HG03280 (cell line): Measurements from ENCODE around the gene UGT1A7.
"Not testable (repeated sequence)": the region's sequence is repeated elsewhere in the genome, so short reads cannot be mapped to it uniquely, and the experiment has no call there.

Experiments
- ATAC-seq: cut with Tn5 transposase; IDR thresholded peaks from one replicate; pipeline ENCODE4 v1.9.1; 2021; ENCODE audit warnings: mild to moderate bottlenecking, moderate library complexity; ENCODE audit not compliant: unreplicated experiment

UGT1A7 gene

DNA sequence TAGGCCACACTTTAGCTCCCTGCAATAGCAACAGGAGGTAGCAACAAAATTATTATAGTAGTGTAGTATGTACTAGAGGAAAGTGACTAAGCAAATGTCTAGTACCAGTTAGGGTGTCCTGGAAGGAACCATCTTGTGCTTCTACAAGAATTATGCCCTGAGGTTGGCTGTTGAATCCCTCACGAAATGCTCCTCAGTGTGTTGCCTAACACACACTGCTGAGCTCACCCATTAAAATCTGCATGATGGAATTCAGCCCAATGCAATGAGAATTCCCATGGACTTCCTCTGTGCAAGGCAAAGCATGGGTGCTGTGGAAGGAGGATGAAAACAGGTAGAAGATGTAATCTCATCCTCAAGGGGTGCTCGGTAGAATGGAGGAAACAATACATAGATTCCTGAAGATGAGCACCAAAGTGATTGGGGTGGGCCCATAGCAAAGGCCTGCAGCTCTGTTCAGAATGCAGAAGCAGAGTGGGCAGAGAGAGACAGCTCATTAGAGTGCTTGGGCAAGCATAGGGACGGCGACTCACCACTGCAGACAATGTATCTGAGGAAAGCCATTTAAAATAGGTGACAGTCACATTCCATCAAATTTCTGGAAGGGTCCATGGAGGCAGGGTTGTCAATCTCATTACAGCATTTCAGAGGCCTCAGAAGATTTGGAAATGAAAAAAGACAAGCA, 1.2 kb upstream of the UGT1A7 start:
- ATAC-seq: no peak

DNA sequence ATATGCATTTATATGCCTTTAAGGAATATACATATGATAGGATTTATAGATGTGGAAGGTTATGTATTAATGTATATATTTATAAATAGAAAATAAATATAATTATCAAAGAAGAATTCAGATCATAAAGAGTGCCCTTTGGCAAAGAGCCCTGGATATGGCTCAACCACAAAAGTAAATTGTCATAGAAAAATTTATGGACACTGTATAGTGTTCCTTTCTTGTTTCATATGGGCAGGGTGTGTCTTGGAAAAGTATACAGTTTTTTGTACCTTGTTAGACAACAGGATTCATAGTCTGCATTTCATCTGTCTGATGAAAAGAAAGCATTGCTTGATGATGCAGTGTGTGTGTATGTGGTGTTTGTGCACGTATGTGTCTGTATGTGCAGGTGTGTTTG, 2.9 kb downstream of the UGT1A7 start:
- ATAC-seq: no peak

DNA sequence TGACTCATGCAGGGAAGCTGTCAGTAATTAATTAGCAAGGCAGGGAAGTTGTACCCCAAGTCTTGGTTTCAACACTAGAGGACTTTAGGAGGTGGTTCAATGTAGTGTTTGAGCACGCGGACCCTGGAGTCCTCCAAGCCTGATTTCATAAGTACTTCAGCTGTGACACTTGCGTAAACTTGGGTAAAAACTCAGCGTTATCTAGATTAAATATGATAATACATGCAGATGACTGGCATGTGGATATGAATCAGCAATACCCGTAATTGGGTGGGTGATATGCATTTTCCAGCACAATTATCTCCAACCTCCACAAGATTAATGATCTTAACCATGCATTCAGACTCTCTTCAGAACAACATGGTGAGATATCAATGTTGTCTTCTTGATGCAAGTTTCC, 5.2 kb downstream of the UGT1A7 start:
- no peak for ATAC-seq

DNA sequence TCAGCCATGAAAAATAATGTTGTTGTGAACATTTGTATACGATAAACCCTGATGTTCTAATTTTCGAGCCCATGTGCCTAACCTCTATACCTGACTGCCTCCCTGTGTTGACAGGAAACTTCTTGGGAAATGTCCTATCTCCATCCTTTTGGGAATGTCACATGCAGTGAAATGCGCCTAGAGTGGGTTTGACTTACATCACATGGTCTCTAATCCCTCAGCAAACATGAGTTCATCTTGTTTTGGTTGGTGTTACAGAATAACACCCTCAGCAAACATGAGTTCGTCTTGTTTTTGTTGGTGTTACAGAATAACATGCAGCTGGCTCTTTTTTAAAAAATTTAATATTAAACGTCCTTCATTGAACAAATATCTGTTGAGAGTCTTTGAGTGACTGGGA, 6.6 kb downstream of the UGT1A7 start:
- no peak for ATAC-seq

DNA sequence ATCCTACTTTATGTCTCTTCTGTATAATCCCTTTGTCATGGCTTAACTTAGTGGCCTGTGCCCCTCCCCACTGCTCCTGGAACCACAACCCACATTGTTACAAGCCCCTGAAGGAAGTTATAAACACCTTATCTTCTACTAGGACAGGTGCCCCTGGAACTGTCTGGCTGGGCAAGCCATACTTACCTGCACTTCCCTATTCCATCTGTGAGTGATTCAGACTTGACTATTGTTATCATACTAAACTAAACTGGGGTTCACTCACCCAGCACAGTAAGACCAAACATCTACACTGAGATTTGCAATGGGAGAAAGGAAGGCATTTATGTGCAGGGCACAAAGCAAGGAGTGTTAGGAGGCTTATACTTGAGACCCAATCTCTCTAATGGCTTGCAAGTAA, 7.3 kb downstream of the UGT1A7 start:
- ATAC-seq: no peak

DNA sequence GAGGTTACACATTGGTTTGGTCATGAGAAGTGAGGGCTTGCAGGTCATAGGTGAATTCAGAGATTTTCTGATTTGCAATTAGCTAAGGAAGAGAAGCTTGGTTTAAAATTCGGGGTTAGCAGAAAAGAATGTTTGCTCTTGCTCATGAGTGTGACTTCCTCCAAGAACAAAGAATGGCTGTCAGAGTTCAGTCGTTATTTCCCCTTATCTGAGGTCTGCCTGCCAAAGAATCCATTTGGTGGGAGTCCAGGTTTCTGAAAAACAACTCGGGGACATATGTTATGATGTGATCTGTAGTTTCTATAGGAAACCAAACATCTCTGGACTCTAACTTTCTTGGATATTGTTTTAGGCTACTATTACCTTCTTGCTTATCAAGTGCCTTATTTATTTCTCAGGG, 7.8 kb downstream of the UGT1A7 start:
- ATAC-seq: no peak

DNA sequence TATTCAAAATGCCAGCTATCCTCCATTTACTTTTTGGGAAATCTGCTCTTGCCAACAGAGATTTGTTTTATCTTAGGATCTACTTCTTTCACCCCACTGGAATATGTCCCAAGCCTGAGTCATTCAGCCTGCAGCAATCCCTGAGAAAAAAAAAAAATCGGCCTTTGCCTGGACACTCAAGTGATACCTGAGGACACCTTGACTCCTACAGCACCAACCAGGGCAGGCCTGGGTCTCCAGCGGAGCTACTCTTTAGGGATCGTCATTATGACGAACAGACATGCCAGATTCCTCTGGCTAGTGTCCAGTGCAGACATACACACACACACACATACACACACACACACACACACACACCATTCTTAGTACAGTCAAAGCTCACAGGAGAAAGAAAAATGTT, 8.7 kb downstream of the UGT1A7 start:
- no peak for ATAC-seq

DNA sequence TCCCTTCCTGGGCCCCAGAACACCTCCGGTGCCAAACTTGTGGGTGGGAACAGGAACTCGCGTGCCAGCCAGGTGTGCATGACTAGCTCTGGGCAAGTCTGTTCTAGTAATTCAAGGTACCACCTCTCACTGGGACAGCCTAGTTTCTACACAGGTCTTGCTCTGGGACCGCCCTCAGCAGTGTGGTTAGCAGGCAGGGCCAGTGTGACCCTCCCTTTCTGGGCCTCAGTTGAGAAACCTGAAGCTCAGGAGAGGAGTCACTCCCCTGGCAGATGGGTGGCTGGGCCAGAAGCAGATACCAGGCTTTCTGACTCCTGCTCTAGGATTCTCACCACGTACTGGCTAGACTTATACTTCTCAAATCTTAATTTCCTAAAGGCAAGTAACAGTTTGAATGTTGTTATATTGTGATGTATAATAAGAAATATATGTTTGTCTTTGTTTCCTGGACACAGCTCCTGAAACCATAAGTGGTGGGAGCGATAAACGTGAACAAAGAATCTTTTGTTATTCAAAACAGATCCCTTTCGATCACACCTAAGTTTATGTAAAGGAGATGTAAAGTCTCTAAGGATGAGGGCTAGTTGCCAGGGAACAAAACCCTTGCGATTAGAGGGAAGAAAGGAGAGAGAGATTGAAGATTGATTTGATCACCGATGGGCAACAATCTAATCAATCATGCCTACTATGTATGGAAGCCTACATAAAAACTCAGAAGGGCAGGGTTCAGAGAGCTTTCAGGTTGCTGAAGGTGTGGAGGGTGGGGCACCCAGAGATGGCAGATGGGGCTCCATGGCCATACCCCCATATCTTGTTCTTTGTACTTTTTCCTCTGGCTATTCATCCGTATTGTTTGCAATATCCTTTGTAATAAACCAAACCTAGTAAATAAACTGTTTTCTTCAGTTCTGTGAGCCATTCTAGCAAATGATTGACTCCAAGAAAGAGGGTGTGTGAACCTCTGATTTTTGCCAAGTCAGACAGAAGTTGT, 10.0 kb downstream of the UGT1A7 start:
- no peak for ATAC-seq

DNA sequence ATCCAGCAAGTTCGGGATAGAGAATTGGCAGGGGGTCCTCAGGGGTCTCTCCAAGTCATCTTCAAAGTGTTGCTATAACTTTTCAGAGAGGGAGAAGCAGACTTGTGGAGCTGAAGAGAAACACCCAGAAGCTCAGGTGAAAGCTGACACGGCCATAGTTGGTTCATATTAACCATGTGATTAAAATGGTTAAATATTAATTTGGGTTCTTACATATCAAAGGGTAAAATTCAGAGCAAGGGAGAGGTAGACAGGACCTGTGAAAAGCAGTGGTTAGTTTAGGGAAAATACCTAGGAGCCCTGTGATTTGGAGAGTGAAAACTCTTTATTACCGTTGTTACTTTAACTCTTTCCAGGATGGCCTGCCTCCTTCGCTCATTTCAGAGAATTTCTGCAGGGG, 10.9 kb downstream of the UGT1A7 start, which contains the start of gene UGT1A6:
Gene UGT1A6, plus strand, starts transcription at position 243 of the 400 bp plus-strand sequence. Its CDS starts 115 bp downstream, at position 358.
- no peak for ATAC-seq

DNA sequence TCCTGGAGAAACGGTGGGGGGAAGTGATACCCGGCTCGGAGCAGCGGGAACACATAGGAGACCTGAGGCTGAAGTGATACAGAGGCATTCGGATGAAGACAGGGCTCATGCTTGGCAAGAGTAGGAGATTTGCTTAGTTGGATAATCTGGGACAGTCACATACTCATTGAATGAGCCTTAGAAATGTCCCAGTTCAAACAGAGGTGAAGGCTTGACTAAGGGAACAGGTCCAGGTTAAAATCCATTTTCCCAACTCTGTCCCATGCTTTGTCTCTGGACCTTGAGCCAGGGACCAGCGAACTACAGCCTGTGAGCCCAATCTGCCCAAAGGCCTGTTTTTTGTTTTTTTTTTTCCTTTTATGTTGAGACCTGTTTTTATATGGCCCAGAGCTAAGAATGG, 12.3 kb downstream of the UGT1A7 start:
- ATAC-seq: no peak

DNA sequence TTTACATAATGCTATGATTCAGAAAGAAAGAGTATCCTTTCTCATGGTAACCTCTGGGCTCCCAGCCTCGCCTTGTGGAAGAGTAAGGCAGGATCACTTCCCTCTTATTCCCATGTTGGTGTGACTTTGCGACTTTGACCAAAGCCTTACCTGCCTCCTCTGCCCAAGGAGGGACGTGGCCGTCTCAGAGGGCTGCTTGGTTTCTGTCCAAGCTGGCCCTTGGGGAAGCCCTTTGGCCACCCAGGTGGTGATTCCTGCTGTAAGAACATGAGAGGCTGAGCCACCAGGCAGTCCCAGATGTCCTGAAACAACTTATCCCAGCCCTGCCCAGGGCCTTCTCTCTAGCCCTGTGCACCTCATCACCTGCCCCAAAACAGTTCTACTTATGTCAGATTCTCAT, 17.0 kb downstream of the UGT1A7 start:
- ATAC-seq: no peak

DNA sequence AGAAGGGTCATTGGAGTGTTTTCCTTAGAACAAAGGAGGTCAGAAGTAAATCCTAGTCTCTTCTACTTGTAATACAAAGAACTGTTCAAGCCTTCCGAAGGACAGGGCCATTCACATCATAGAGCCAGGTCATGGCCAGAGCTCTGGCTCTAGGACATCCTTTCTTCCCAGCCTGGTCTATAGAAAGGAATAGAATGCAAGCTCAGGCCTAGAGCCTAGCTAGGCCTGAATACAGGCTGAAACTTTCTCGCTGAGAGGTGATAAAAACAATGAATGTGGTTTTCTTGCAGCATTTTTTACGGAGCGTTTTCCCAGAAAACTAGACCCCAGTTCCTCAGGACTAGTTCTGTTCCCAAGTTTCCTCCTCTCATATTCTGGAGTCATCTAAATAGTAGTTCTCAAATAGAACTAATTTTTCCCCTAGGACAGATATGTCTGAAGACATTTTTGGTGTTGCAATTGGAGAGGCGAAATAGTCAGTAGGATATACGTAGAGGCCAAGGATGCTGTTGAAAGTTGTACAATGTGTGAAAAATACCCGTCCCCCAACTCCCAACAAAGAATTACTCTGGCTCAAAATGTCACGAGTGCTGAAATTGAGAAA, 17.8 kb downstream of the UGT1A7 start:
- no peak for ATAC-seq

DNA sequence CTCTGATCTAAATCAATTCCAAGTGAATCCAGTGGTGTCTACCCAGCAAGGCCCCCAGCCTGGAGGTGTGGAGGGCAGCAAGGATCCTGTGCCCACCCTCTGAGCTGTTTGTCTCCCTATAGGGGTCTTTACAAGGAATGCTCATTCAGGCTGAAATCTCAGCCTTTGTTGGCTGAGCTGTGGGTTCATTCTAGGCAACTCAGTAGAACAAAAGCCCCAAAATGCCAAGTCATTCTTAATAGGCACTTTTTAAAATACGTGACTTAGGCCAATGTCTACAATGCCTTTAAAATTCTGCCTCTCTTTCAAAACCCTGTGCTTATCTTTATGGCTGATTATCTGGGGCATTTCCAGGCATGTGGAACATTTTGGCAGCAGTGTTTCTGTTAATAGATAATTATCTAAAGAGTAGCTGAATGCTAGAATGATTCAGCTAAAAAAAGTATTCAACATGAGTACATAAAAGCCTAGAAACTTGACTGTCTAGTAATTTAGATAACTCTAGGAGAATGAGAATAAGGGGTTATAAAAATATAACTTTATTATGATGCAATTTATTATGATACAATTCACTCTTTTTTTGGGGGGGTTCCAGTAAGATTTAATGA, 18.4 kb downstream of the UGT1A7 start:
- ATAC-seq: no peak

DNA sequence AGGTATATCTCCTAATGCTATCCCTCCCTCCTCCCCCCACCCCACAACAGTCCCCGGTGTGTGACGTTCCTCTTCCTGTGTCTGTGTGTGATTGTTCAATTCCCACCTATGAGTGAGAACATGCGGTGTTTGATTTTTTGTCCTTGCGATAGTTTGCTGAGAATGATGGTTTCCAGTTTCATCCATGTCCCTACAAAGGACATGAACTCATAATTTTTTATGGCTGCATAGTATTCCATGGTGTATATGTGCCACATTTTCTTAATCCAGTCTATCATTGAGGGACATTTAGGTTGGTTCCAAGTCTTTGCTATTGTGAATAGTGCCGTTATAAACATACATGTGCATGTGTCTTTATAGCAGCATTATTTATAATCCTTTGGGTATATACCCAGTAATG, 19.1 kb downstream of the UGT1A7 start:
- not testable (repeated sequence) for ATAC-seq

DNA sequence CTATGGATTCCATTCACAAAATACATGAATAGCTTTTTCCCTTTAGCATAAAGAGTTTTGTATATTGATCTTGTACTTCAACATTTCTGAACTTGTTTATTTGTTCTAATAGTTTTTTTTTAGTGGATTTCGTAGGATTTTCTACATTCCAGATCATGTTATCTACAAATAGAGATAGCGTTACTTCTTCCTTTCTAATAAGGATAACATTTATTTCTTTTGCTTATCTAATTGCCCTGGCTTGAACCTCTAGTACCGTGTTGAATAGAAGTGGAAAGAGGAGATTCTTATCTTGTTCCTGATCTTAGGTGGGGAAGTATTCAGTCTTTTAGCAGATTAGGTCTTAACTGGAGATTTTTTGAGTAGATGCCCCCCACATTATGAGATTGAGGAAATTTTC, 20.5 kb downstream of the UGT1A7 start:
- ATAC-seq: no peak

DNA sequence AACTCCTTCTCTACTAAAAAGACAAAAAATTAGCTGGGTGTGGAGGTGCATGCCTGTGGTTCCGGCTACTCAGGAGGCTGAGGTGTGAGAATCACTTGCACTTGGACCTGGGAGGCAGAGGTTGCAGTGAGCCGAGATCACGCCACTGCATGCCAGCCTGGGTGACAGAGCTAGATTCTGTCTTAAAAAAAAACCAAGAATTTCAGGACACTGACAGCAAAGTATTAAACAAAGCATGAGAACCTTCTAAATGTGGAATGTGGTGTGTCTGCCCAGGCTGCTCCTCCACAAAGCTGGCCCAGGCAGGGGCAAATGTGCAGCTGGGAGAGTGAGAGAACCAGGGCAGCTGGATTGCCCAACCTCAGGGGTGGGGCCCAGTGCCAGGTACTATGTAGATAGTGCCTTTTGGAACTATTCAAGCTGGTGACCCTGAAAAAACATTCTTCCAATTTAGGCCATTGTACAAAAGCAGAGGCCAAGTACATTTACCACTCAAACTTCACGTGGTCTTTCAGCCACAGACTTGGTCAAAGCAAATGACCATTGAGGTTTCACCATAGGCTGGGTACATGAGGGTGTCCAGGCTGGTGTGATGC, 24.3 kb downstream of the UGT1A7 start:
- ATAC-seq: no peak

DNA sequence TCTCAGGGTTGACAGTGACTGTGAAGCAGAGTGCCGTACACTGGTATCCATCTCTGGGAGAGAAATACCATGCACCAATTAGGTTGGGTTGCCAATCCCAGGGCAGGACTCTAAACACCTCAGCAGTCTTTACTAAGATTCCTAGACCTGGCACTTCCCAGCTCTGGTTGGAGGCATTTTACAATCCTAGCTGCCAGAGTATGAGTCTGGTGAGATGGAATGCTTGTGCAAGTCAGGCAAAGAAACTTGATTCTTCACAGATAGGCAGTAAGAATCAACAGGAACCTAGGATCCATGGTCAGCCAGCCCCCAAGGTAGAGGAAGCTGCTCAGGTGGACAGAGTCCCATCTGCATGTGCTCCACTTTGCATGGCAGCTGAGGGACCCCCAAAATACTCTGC, 25.0 kb downstream of the UGT1A7 start:
- ATAC-seq: no peak

DNA sequence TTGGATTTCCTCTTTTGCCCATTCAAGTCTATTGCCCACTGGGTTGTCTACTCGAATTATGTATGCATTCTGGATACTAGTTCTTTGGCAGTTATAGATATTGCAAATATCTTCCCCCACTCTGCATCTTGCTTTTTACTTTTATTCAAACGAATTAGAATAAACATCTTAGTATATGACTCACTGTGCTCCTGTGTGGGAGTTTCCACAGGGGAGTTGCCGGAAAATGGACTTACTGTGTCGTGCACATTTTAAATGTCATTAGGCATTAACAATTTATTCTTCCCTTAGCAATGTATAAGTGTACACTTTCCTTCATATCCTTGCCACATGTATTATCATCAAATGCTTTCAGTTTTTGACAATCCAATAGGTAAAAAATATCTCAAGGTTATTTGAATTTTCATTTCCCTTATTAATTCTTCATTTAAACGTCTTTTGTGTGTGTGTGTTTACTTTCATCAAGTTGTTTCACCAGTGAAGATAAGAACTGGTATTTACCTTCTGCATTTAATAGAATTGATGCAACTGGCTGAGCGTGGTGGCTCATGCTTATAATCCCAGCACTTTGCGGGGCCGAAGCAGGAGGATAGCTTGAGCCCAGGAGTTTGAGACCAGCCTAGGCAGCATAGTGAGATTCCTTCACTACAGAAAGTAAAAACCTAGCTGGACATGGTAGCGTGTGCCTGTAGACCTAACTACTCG, 26.4 kb downstream of the UGT1A7 start:
- ATAC-seq: no peak

DNA sequence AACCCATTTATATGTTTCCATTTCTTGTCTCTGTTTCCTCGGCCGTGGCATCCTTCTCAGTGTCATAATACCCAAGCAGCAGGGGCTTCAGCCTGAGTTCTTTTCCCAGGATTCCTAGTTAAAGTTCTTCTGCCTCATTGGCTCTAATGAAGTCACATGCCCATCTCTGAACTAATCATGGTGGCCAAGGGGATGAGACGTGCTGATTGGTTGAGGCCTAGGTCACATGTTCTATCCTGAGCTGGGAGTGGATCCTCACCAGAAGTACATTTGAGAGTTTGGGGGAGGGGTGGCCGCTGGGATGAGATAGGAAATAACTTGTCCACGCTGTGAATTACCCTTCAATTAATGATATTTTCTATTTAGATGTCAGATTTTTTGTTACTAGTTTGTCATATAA, 27.2 kb downstream of the UGT1A7 start:
- no peak for ATAC-seq

DNA sequence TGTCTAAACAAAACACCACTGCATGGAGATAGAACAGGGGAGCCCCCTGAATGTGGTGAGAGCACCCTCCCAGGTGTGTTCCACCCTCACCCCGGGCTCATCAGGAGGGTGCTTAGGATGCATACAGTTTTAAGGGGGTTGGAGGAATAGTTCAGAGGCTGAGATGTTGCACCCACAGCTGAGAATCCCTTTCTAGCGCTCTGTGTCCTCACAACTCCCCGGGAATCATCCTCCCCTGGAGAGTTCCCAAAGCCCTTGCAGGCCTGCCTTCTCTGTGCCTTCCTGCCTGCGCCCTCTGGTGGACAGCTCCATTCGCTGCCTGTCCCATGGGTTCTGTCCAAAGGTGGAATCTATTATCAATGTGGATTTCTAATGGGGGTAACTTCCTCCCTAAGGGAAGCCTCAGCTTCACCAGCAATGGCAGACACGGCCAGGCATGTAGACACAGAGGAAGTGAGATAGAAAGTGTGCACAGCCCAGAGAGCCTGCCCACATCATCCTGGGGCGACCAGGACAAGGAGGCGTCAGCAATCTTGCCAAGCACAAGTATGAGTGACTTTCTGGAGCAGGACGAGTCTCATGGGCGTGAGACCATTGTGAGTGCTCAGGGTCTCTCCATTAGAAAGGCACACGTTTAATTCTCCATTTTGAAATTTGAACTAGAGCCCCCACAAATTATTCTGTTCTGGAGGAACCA, 29.8 kb downstream of the UGT1A7 start:
- peak; percentile 54 for ATAC-seq
